ENCODE results near the gene AQP3. TPM values are rescaled to one million over a fixed set of nuclear protein-coding genes. Genes with fewer than 3 reads are reported as not detected.
"Not testable (repeated sequence)": the region's sequence is repeated elsewhere in the genome, so short reads cannot be mapped to it uniquely, and the experiment has no call there.

The AQP3 gene
- total RNA-seq, 1 experiment from 2014 or later = 2.6 TPM

GRCh38 chr9:33455456-33455855 is 8.1 kb upstream of the AQP3 start:
- H3K36me3 ChIP-seq (replicated peaks; ENCODE audit: control insufficient read depth, insufficient read depth, low read length); H3K4me3 ChIP-seq (ENCODE audit: insufficient read depth, low read depth, low read length): not testable (repeated sequence)

GRCh38 chr9:33454661-33455026 is 7.3 kb upstream of the AQP3 start:
- H3K4me3 ChIP-seq (ENCODE audit: insufficient read depth, low read depth, low read length); H3K36me3 ChIP-seq (replicated peaks; ENCODE audit: control insufficient read depth, insufficient read depth, low read length); H3K27me3 ChIP-seq (ENCODE audit: control insufficient read depth, insufficient read depth, low read length); DNase-seq: not testable (repeated sequence)

More at GRCh38 chr9:33455456-33455855, 8.1 kb upstream of the AQP3 start:
- DNase-seq; H3K27me3 ChIP-seq (ENCODE audit: control insufficient read depth, insufficient read depth, low read length): not testable (repeated sequence)

GRCh38 chr9:33453999-33454660 is 6.7 kb upstream of the AQP3 start:
- no peaks in the 10 kb centered on the region for H3K36me3 ChIP-seq (replicated peaks; ENCODE audit: control insufficient read depth, insufficient read depth, low read length)
- DNase-seq = no peak
- no peak overlapping the region for H3K4me3 ChIP-seq (ENCODE audit: insufficient read depth, low read depth, low read length)
- H3K27me3 ChIP-seq (ENCODE audit: control insufficient read depth, insufficient read depth, low read length) = no peaks in the 10 kb centered on the region

- Histone ChIP-seq H3K4me3 (ENCODE audit: insufficient read depth, low read depth, low read length) (no peak overlapping the region), H3K36me3 (replicated peaks; ENCODE audit: control insufficient read depth, insufficient read depth, low read length) (no peaks in the 10 kb centered on the region), H3K27me3 (ENCODE audit: control insufficient read depth, insufficient read depth, low read length) (peaks cover 2% of the 10 kb centered on the region)
- no peak for DNase-seq
Observed at GRCh38 chr9:33453286-33453860, 6.0 kb upstream of the AQP3 start.

- Histone ChIP-seq H3K27me3 (ENCODE audit: control insufficient read depth, insufficient read depth, low read length) (peaks cover 8% of the 10 kb centered on the region), H3K36me3 (replicated peaks; ENCODE audit: control insufficient read depth, insufficient read depth, low read length) (no peaks in the 10 kb centered on the region), H3K4me3 (ENCODE audit: insufficient read depth, low read depth, low read length) (no peak overlapping the region)
- DNase-seq = peak; percentile 89
Observed at GRCh38 chr9:33452828-33453271, 5.5 kb upstream of the AQP3 start.

- no peak for DNase-seq
- Histone ChIP-seq H3K27me3 (ENCODE audit: control insufficient read depth, insufficient read depth, low read length) (peaks cover 17% of the 10 kb centered on the region), H3K36me3 (replicated peaks; ENCODE audit: control insufficient read depth, insufficient read depth, low read length) (no peaks in the 10 kb centered on the region), H3K4me3 (ENCODE audit: insufficient read depth, low read depth, low read length) (no peak overlapping the region)
Observed at GRCh38 chr9:33450621-33451146, 3.3 kb upstream of the AQP3 start.

- Histone ChIP-seq H3K27me3 (ENCODE audit: control insufficient read depth, insufficient read depth, low read length) (peaks cover 17% of the 10 kb centered on the region), H3K36me3 (replicated peaks; ENCODE audit: control insufficient read depth, insufficient read depth, low read length) (no peaks in the 10 kb centered on the region), H3K4me3 (ENCODE audit: insufficient read depth, low read depth, low read length) (no peak overlapping the region)
- no peak for DNase-seq
Observed at GRCh38 chr9:33449715-33450114, 2.3 kb upstream of the AQP3 start.

- peak overlapping the region; percentile 57 for H3K4me3 ChIP-seq (ENCODE audit: insufficient read depth, low read depth, low read length)
- peaks cover 17% of the 10 kb centered on the region for H3K27me3 ChIP-seq (ENCODE audit: control insufficient read depth, insufficient read depth, low read length)
Observed at GRCh38 chr9:33447799-33448553, 583 bp upstream of the AQP3 start.

GRCh38 chr9:33446240-33446945 is 1.0 kb downstream of the AQP3 start:
- DNase-seq = no peak
- Histone ChIP-seq H3K27me3 (ENCODE audit: control insufficient read depth, insufficient read depth, low read length) (peaks cover 17% of the 10 kb centered on the region), H3K4me3 (ENCODE audit: insufficient read depth, low read depth, low read length) (no peak overlapping the region), H3K36me3 (replicated peaks; ENCODE audit: control insufficient read depth, insufficient read depth, low read length) (no peaks in the 10 kb centered on the region)

More at GRCh38 chr9:33447799-33448553, 583 bp upstream of the AQP3 start:
- H3K36me3 ChIP-seq (replicated peaks; ENCODE audit: control insufficient read depth, insufficient read depth, low read length) = no peaks in the 10 kb centered on the region
- DNase-seq = no peak

- Histone ChIP-seq H3K4me3 (ENCODE audit: insufficient read depth, low read depth, low read length) (no peak overlapping the region), H3K36me3 (replicated peaks; ENCODE audit: control insufficient read depth, insufficient read depth, low read length) (no peaks in the 10 kb centered on the region), H3K27me3 (ENCODE audit: control insufficient read depth, insufficient read depth, low read length) (peaks cover 17% of the 10 kb centered on the region)
- peak; percentile 55 for DNase-seq
Observed at GRCh38 chr9:33445389-33446239, 1.8 kb downstream of the AQP3 start.

- Histone ChIP-seq H3K4me3 (ENCODE audit: insufficient read depth, low read depth, low read length) (no peak overlapping the region), H3K27me3 (ENCODE audit: control insufficient read depth, insufficient read depth, low read length) (peaks cover 16% of the 10 kb centered on the region), H3K36me3 (replicated peaks; ENCODE audit: control insufficient read depth, insufficient read depth, low read length) (no peaks in the 10 kb centered on the region)
- peak; percentile 67 for DNase-seq
Observed at GRCh38 chr9:33443464-33444154, 3.8 kb downstream of the AQP3 start.

- Histone ChIP-seq H3K27me3 (ENCODE audit: control insufficient read depth, insufficient read depth, low read length) (peaks cover 12% of the 10 kb centered on the region), H3K4me3 (ENCODE audit: insufficient read depth, low read depth, low read length) (no peak overlapping the region), H3K36me3 (replicated peaks; ENCODE audit: control insufficient read depth, insufficient read depth, low read length) (no peaks in the 10 kb centered on the region)
- no peak for DNase-seq
Observed at GRCh38 chr9:33443047-33443446, 4.3 kb downstream of the AQP3 start.

GRCh38 chr9:33442125-33442524 is 5.3 kb downstream of the AQP3 start:
- H3K27me3 ChIP-seq (ENCODE audit: control insufficient read depth, insufficient read depth, low read length) = peaks cover 6% of the 10 kb centered on the region
- DNase-seq = no peak
- H3K36me3 ChIP-seq (replicated peaks; ENCODE audit: control insufficient read depth, insufficient read depth, low read length) = no peaks in the 10 kb centered on the region

More at GRCh38 chr9:33442125-33442524, 5.3 kb downstream of the AQP3 start:
- no peak overlapping the region for H3K4me3 ChIP-seq (ENCODE audit: insufficient read depth, low read depth, low read length)

Data from H7 (cell line).